HL-60 (cell line): Measurements from ENCODE around the gene EXD1.

Experiments used
- DNase-seq, 2 experiments: peaks; one replicate each; pipeline ENCODE4 v3.0.0-alpha.2; 2010 to 2020; ENCODE audit warnings: low read depth in 1 of 2, low spot score in 1 of 2
- H3K27ac ChIP-seq: fragments of 250-450 bp; sonication (Bioruptor Pico); replicated peaks from 2 replicates; pipeline ENCODE4 v1.5.1; 2020; ENCODE audit warnings: mild to moderate bottlenecking, moderate library complexity
- H3K27me3 ChIP-seq: fragments of 250-450 bp; sonication (Bioruptor Pico); 2 replicates; pipeline ENCODE4 v1.5.1; 2021; ENCODE audit warnings: mild to moderate bottlenecking, moderate library complexity; ENCODE audit not compliant: insufficient read depth, poor library complexity, severe bottlenecking
- H3K4me3 ChIP-seq: replicated peaks from 2 replicates; pipeline ENCODE4 v1.5.1; 2011; ENCODE audit warnings: mild to moderate bottlenecking, control low read depth, low read length; ENCODE audit not compliant: insufficient read depth
- CTCF ChIP-seq: IDR thresholded peaks from one replicate; pipeline ENCODE4 v1.5.1; 2011; ENCODE audit warnings: low read length, control low read depth, inconsistent platforms; ENCODE audit not compliant: insufficient read depth
- GABPA ChIP-seq: IDR thresholded peaks from 2 replicates; pipeline ENCODE4 v1.6.1; 2012; ENCODE audit warnings: low read depth
- POLR2AphosphoS5 ChIP-seq: IDR thresholded peaks from 2 replicates; pipeline ENCODE4 v1.6.1; 2012; ENCODE audit warnings: low read depth
- REST ChIP-seq: IDR thresholded peaks from 2 replicates; pipeline ENCODE4 v1.6.1; 2012; ENCODE audit warnings: low read depth; ENCODE audit not compliant: insufficient replicate concordance
- SPI1 ChIP-seq: IDR thresholded peaks from 2 replicates; pipeline ENCODE4 v1.6.1; 2012; ENCODE audit warnings: low read depth, mild to moderate bottlenecking, borderline replicate concordance

EXD1 gene

GRCh38 chr15:41276831-41277230 is 46.3 kb upstream of the EXD1 start:
- DNase-seq = peak; percentile 44 to 73
- TF ChIP-seq CTCF (no peak), GABPA (no peak), REST (no peak), POLR2AphosphoS5 (no peak), SPI1 (peak; percentile 68; the same call in 1 of the 2 replicates)
- Histone ChIP-seq H3K27ac (peak overlapping the region; percentile 28), H3K4me3 (no peak overlapping the region), H3K27me3 (no peaks in the 10 kb centered on the region)

- Histone ChIP-seq H3K4me3 (no peak overlapping the region), H3K27me3 (no peaks in the 10 kb centered on the region), H3K27ac (no peak overlapping the region)
- TF ChIP-seq GABPA (no peak), SPI1 (no peak), REST (no peak), CTCF (no peak), POLR2AphosphoS5 (no peak)
- DNase-seq = no peak
These were observed 39.3 kb upstream of the EXD1 start for GRCh38 chr15:41269887-41270286.

- DNase-seq = peak in 1 of 2 experiments; percentile 19
These were observed 33.4 kb upstream of the EXD1 start for GRCh38 chr15:41263891-41264351.

More at GRCh38 chr15:41263891-41264351, 33.4 kb upstream of the EXD1 start:
- Histone ChIP-seq H3K27me3 (no peaks in the 10 kb centered on the region), H3K27ac (no peak overlapping the region), H3K4me3 (no peak overlapping the region)
- no peak for TF ChIP-seq REST
- TF ChIP-seq SPI1 = no peak
- no peak for TF ChIP-seq GABPA
- TF ChIP-seq POLR2AphosphoS5 = no peak
